PFSK-1 (cell line): Measurements from ENCODE around the gene SNX30.

ENCODE experiments used
- FOXP2 ChIP-seq: optimal IDR thresholded peaks from 2 replicates; pipeline ENCODE3; 2011; ENCODE audit warnings: borderline replicate concordance, control low read depth, inconsistent platforms; ENCODE audit not compliant: insufficient read depth; ENCODE audit errors: extremely low read length, extremely low read depth
- POLR2AphosphoS5 ChIP-seq: IDR thresholded peaks from 2 replicates; pipeline ENCODE4 v1.6.1; 2012; ENCODE audit warnings: low read depth, mild to moderate bottlenecking, control low read depth, low read length, moderate library complexity
- REST ChIP-seq, 2 experiments: IDR thresholded peaks; 2 replicates each; pipeline versions ENCODE4 v1.6.1 to v1.8.0; 2011 to 2012; ENCODE audit warnings: low read depth in 2 of 2, low read length in 2 of 2, control low read depth in 1 of 2, inconsistent platforms in 1 of 2, mild to moderate bottlenecking in 1 of 2, moderate library complexity in 1 of 2; ENCODE audit not compliant: insufficient read depth in 1 of 2
- SIN3A ChIP-seq: IDR thresholded peaks from 2 replicates; pipeline ENCODE4 v1.6.1; 2012; ENCODE audit warnings: mild to moderate bottlenecking, low read length, moderate library complexity, borderline replicate concordance; ENCODE audit not compliant: insufficient read depth
- TAF1 ChIP-seq: IDR thresholded peaks from 2 replicates; pipeline ENCODE4 v1.6.1; 2012; ENCODE audit warnings: low read length, control low read depth, borderline replicate concordance; ENCODE audit not compliant: insufficient read depth

Gene SNX30

GRCh38 chr9:112841261-112841660 is 90.7 kb downstream of the SNX30 start:
- TF ChIP-seq FOXP2 (no peak), REST (IDR thresholded peaks at IDR 0.05; ENCODE audit: insufficient read depth in 1 of 2, low read depth in 2 of 2, low read length in 2 of 2) (no peak), TAF1 (no peak), SIN3A (no peak), POLR2AphosphoS5 (no peak)

- no peak for TF ChIP-seq REST (IDR thresholded peaks at IDR 0.05; ENCODE audit: insufficient read depth in 1 of 2, low read depth in 2 of 2, low read length in 2 of 2)
- TF ChIP-seq TAF1: no peak
- TF ChIP-seq FOXP2: no peak
- no peak for TF ChIP-seq POLR2AphosphoS5
- TF ChIP-seq SIN3A: no peak
These were observed 92.0 kb downstream of the SNX30 start for GRCh38 chr9:112842555-112842954.

DNA sequence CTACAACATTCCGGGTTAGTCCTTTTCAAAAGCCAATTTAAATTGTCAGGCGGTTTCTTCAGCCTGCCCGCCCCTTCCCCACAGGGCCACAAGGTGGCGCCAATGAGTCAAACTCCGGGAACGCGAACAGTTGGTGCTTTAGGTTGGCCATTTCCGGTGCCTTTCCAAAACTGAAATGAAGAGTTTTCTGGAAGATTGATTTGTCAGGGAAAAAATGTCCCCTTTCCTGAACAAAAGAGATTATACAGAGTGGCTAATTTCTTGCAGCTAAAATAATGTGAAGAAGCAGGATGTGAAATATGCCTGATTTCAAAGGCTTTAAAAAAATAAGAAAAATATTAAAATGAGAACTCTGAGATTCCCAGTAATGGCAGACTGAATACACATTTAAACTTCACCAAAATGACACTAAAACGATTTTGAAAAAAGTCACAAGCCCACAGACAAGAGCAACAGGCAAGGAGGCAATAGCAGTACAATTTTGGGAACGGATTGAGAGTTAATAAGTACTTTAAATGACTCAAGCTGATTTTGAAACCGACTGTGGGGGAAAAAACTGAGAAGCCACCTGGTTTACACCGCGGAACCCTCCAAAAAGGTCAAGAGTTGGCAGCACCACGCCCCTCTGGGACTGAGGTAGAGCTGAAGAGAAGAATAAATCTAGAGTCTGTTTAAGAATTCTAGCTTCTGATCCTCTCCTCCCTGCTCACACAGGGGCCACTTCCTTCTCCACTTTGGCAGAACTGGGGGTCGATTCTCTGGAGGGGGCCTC is 94.4 kb downstream of the SNX30 start:
- no peak for TF ChIP-seq FOXP2
- TF ChIP-seq POLR2AphosphoS5: no peak
- no peak for TF ChIP-seq SIN3A

- TF ChIP-seq REST (IDR thresholded peaks at IDR 0.05; ENCODE audit: insufficient read depth in 1 of 2, low read depth in 2 of 2, low read length in 2 of 2): no peak
These were observed 96.2 kb downstream of the SNX30 start for GRCh38 chr9:112846528-112847488.

DNA sequence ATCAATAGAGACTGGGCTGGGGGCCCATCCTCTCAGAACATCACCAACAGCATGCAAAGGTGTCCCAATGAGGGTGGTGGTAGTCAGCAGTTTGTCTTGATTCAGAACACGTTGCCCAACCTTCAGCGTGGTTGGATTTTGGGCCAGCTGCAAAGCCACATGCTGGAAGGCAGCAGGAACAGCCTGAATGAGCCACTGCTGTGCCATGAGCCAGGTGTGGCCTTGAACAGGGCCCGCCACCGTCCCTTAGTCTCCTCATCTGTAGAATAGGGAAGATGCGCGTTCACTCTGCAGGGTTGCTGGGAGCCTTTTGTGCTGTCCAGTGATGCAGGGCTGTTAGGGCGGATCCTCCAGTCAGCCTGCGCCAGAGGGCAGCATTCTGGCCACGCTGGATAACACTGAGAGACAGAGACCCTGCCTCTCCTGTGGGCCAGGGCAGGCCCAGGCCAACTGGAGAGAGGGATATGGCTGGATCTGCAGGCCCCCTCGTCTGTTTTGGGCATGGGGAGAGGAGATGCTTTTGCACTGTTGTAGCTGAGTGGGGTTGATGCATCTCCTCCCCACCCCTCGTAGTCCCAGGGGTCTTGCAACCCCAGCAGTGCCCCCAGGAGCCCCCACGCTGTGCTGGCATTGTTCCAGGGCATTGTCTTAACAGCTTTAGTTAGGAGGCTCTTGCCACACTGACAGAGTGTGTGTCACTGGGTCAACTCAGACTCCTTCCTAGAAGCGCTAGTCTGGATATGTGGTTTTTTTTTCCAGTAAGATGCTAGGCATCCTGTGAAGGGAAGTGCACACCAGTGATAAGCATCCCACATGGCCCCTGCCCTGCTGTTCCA is 98.0 kb downstream of the SNX30 start:
- TF ChIP-seq TAF1 (no peak), FOXP2 (no peak), SIN3A (no peak), POLR2AphosphoS5 (no peak), REST (IDR thresholded peaks at IDR 0.05; ENCODE audit: insufficient read depth in 1 of 2, low read depth in 2 of 2, low read length in 2 of 2) (no peak)
